ENCODE results near the gene PRSS33. TPM values are rescaled to one million over a fixed set of nuclear protein-coding genes. Genes with fewer than 3 reads are reported as not detected.
A peak's percentile ranks its signal among the peaks of the same experiment; 100 is the strongest.

PRSS33 gene
- total and polyA plus RNA-seq, 9 donors: 0.36 to 26.8 (median 0.82) TPM; not detected in 4

DNA sequence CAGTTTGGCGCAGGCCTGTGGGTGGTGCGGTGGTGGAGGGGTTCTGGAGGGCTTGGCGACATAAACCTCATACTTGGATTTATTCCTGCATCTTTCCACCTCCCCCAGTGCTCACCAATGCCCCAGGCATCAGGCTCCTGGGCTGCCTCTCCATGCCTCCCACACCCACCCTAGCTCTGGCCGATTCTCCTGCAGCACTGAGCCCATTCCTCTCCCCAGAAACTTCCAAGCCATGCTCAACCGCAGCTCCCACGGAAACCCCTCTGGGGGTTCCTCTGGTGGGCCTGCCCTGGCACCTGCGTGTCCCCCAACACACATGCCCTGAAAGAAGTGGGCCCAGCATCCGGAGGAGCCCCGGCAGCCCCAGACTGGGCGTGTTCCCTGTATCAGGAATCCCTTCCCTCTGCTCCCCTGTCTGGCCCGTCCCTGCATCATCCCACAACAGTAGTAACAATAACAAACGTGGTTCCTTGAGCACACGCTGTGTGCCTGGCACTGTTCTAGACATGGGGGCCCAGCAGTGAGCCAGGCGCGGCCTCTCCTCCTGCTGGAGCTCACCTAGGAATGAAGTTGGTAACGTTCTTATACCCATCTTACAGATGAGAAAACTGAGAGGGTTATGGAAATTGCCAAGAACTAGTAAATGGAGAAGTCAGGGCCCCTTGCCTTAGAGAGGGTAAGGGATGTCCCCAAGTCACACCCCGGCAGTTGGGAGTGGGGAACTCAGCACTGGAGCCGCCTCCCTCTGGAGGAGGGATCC, 32.0 kb upstream of the PRSS33 start:
- H3K27me3 ChIP-seq: no peaks in the 10 kb centered on the region
- no peaks in the 10 kb centered on the region for H3K4me1 ChIP-seq (ENCODE audit: insufficient read depth)
- no peaks in the 10 kb centered on the region for H3K36me3 ChIP-seq
- no peak overlapping the region for H3K4me3 ChIP-seq
- TF ChIP-seq EP300 (IDR thresholded peaks at IDR 0.05) (no peak), POLR2A (IDR thresholded peaks at IDR 0.05) (no peak)
- TF ChIP-seq, protein P1, sequence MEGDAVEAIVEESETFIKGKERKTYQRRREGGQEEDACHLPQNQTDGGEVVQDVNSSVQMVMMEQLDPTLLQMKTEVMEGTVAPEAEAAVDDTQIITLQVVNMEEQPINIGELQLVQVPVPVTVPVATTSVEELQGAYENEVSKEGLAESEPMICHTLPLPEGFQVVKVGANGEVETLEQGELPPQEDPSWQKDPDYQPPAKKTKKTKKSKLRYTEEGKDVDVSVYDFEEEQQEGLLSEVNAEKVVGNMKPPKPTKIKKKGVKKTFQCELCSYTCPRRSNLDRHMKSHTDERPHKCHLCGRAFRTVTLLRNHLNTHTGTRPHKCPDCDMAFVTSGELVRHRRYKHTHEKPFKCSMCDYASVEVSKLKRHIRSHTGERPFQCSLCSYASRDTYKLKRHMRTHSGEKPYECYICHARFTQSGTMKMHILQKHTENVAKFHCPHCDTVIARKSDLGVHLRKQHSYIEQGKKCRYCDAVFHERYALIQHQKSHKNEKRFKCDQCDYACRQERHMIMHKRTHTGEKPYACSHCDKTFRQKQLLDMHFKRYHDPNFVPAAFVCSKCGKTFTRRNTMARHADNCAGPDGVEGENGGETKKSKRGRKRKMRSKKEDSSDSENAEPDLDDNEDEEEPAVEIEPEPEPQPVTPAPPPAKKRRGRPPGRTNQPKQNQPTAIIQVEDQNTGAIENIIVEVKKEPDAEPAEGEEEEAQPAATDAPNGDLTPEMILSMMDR (IDR thresholded peaks at IDR 0.05): no peak
- peak in 1 of 5 donors; percentile 14 for DNase-seq
- no peak overlapping the region for H3K27ac ChIP-seq
- intact Hi-C loops (cut with DNase I): no loop called here
- H3K9me3 ChIP-seq: no peaks in the 10 kb centered on the region
- 75 to 79% (median 78%) methylated on average over 18 of the region's 18 CpGs for WGBS, 3 donors

- Histone ChIP-seq H3K4me3 (no peak overlapping the region), H3K27me3 (no peaks in the 10 kb centered on the region), H3K36me3 (no peaks in the 10 kb centered on the region), H3K4me1 (ENCODE audit: insufficient read depth) (no peaks in the 10 kb centered on the region), H3K9me3 (no peaks in the 10 kb centered on the region), H3K27ac (no peak overlapping the region)
- 63 to 79% (median 69%) methylated on average over 10 of the region's 10 CpGs for WGBS, 3 donors
- DNase-seq: peak in 2 of 5 donors; percentile 6 to 23
- intact Hi-C loops (cut with DNase I): no loop called here
- no peak for TF ChIP-seq EP300 (IDR thresholded peaks at IDR 0.05)
- TF ChIP-seq POLR2A (IDR thresholded peaks at IDR 0.05): no peak
- TF ChIP-seq, protein P1 (IDR thresholded peaks at IDR 0.05): no peak
These were observed 31.0 kb upstream of the PRSS33 start for GRCh38 chr16:2818272-2818876.

- H3K27ac ChIP-seq: no peak overlapping the region
- H3K4me3 ChIP-seq: no peak overlapping the region
- WGBS, 3 donors: 61 to 66% (median 65%) methylated on average over 64 to 68 of the region's 68 CpGs
- no peaks in the 10 kb centered on the region for H3K36me3 ChIP-seq
- TF ChIP-seq POLR2A (IDR thresholded peaks at IDR 0.05): no peak
- TF ChIP-seq, protein P1 (IDR thresholded peaks at IDR 0.05): no peak
- TF ChIP-seq EP300 (IDR thresholded peaks at IDR 0.05): no peak
- intact Hi-C loops (cut with DNase I): no loop called here
- no peaks in the 10 kb centered on the region for H3K27me3 ChIP-seq
- no peaks in the 10 kb centered on the region for H3K9me3 ChIP-seq
- DNase-seq: peak in 1 of 5 donors; percentile 23
- no peaks in the 10 kb centered on the region for H3K4me1 ChIP-seq (ENCODE audit: insufficient read depth)
These were observed 30.2 kb upstream of the PRSS33 start for GRCh38 chr16:2817340-2818271.

DNA sequence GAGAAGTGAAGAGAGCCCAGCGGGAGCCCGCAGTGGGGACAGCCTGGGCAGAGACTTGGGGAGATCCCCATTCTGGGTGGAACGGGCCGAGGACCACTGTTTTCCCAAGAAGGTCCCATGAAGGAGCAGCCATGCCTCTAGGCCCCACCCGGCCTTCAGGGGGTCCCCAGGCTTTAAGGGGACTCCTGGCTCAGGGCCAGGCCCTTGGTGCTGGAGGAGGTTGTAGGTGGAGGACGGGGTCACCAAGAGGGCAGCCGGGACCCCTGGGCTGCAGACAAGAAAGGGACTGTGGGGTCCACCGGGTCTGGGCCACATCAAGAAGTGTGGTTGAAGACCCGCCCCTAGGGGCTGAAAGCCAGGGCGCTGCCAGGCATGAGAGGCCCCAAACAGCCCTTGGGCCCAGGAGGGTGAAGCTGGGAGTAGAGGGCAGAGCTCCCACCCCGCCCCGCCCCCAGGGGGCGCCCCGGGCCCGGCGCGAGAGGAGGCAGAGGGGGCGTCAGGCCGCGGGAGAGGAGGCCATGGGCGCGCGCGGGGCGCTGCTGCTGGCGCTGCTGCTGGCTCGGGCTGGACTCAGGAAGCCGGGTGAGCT, 29.5 kb upstream of the PRSS33 start, which contains the start of gene PRSS21:
Gene PRSS21 (plus strand): TSS at position 487 of the 589 bp plus-strand sequence. CDS start 32 bp downstream, at position 519.
- Histone ChIP-seq H3K27me3 (no peaks in the 10 kb centered on the region), H3K9me3 (no peaks in the 10 kb centered on the region), H3K27ac (no peak within 1 kb of the TSS), H3K4me3 (no peak within 1 kb of the TSS), H3K4me1 (ENCODE audit: insufficient read depth) (no peaks in the 10 kb centered on the region), H3K36me3 (no peaks in the 10 kb centered on the region)
- no peak for TF ChIP-seq EP300 (IDR thresholded peaks at IDR 0.05)
- TF ChIP-seq, protein P1 (IDR thresholded peaks at IDR 0.05): no peak
- no peak for TF ChIP-seq POLR2A (IDR thresholded peaks at IDR 0.05)
- intact Hi-C loops (cut with DNase I): no loop called here
- WGBS, 3 donors: 61 to 64% (median 63%) methylated on average over 24 to 28 of the region's 28 CpGs
- peak in 1 of 5 donors; percentile 31 for DNase-seq
